Upper lobe of left lung (tissue), 6 donors: ENCODE results near the gene RNMT. TPM values are rescaled to one million over a fixed set of nuclear protein-coding genes. Genes with fewer than 3 reads are reported as not detected.

Experiments used
- ATAC-seq, 2 donors: fragments of 200-7000 bp; cut with Tn5 transposase; one replicate each; pipeline ENCODE4 v1.9.1; 2022; ENCODE audit warnings: mild to moderate bottlenecking in 2 of 2, moderate library complexity in 2 of 2; ENCODE audit not compliant: low FRiP score in 2 of 2
- DNase-seq, 2 donors: peaks; one replicate each; pipeline ENCODE4 v3.0.0-alpha.2; 2019 to 2020
- H3K27ac ChIP-seq, 4 donors: fragments of 200-600 bp; sonication (generic); one replicate each; pipeline ENCODE4 v1.5.1; 2016 to 2019
- H3K27me3 ChIP-seq, 4 donors: fragments of 200-600 bp; sonication (generic); one replicate each; pipeline ENCODE4 v1.5.1; 2017 to 2019
- H3K36me3 ChIP-seq, 4 donors: fragments of 200-600 bp; sonication (generic); one replicate each; pipeline ENCODE4 v1.5.1; 2016 to 2019
- H3K4me1 ChIP-seq, 4 donors: fragments of 200-600 bp; sonication (generic); one replicate each; pipeline ENCODE4 v1.5.1; 2018 to 2019
- H3K4me3 ChIP-seq, 4 donors: fragments of 200-600 bp; sonication (generic); one replicate each; pipeline ENCODE4 v1.5.1; 2017 to 2019; ENCODE audit warnings: mild to moderate bottlenecking in 2 of 4, moderate library complexity in 1 of 4
- H3K9me3 ChIP-seq, 4 donors: fragments of 200-600 bp; sonication (generic); one replicate each; pipeline ENCODE4 v1.5.1; 2018 to 2019
- CTCF ChIP-seq, 6 experiments: fragments of 450-650 bp in 4 of 6; fragments of 200-600 bp in 2 of 6; sonication (generic) in 2 of 6; IDR thresholded peaks; one replicate each; pipeline ENCODE4 v1.5.1; 2016 to 2019; ENCODE audit warnings: antibody characterized with exemption in 6 of 6
- EP300 ChIP-seq, 4 donors: sonication (generic); formaldehyde crosslinking; IDR thresholded peaks; one replicate each; pipeline ENCODE4 v1.5.1; 2017; ENCODE audit warnings: antibody characterized with exemption in 4 of 4, control low read depth in 2 of 4
- POLR2A ChIP-seq, 4 donors: fragments of 450-650 bp; IDR thresholded peaks; one replicate each; pipeline ENCODE4 v1.5.1; 2016 to 2017; ENCODE audit warnings: antibody characterized with exemption in 4 of 4, mild to moderate bottlenecking in 2 of 4
- POLR2AphosphoS5 ChIP-seq, 2 donors: sonication (generic); formaldehyde crosslinking; IDR thresholded peaks; one replicate each; pipeline ENCODE4 v1.5.1; 2017; ENCODE audit warnings: antibody characterized with exemption in 2 of 2
- WGBS, 2 donors: methylation state at CpG; one replicate each; pipeline ENCODE4 v1.1.5; 2017 to 2018; 5-methylcytosine and 5-hydroxymethylcytosine counted together
- total RNA-seq, 6 donors: library from RNA; depleted of rRNA in 4 of 6; stranded (reverse); fragments of >200 nt in 4 of 6; gene quantifications; one replicate each; pipeline versions ENCODE4 v1.1.0 to v1.2.1, GENCODE V29; 2016 to 2021
- donor health status: DM: no; HTN: no; CAD: no; lungs with moderate emphysema.
- donor health status: DM: no; HTN: yes; CAD: no; lungs with severe emphysema.

The RNMT gene
- total RNA-seq, 6 donors from 2014 or later: 15.4 to 29.4 (median 23.5) TPM

GRCh38 chr18:13775058-13775457 lies 48.6 kb downstream of the RNMT start:
- no peak overlapping the region for H3K27ac ChIP-seq
- DNase-seq (no peak), ATAC-seq (no peak)
- WGBS, 2 donors: 62 to 75% methylated on average over 3 of the region's 3 CpGs
- no peaks in the 10 kb centered on the region for H3K27me3 ChIP-seq
- no peaks in the 10 kb centered on the region for H3K36me3 ChIP-seq
- H3K4me1 ChIP-seq: no peaks in the 10 kb centered on the region
- H3K4me3 ChIP-seq: no peak overlapping the region
- H3K9me3 ChIP-seq: peaks cover 0 to 5% (median 2%) of the 10 kb centered on the region in 4 donors
- TF ChIP-seq CTCF (IDR thresholded peaks at IDR 0.05): no peak
- no peak for TF ChIP-seq POLR2AphosphoS5 (IDR thresholded peaks at IDR 0.05)
- no peak for TF ChIP-seq EP300 (IDR thresholded peaks at IDR 0.05)
- no peak for TF ChIP-seq POLR2A (IDR thresholded peaks at IDR 0.05)

- Histone ChIP-seq H3K4me1 (no peaks in the 10 kb centered on the region), H3K9me3 (no peaks in the 10 kb centered on the region), H3K27ac (no peak overlapping the region), H3K4me3 (no peak overlapping the region), H3K36me3 (no peaks in the 10 kb centered on the region), H3K27me3 (no peaks in the 10 kb centered on the region)
- peak in 1 of 2 donors; percentile 58 for ATAC-seq
- TF ChIP-seq POLR2A (IDR thresholded peaks at IDR 0.05) (no peak), EP300 (IDR thresholded peaks at IDR 0.05) (no peak), CTCF (IDR thresholded peaks at IDR 0.05) (no peak), POLR2AphosphoS5 (IDR thresholded peaks at IDR 0.05) (no peak)
- 66 to 71% methylated on average over 7 of the region's 7 CpGs for WGBS, 2 donors
- DNase-seq: no peak
Observed at GRCh38 chr18:13791181-13791580, 64.7 kb downstream of the RNMT start.

DNA sequence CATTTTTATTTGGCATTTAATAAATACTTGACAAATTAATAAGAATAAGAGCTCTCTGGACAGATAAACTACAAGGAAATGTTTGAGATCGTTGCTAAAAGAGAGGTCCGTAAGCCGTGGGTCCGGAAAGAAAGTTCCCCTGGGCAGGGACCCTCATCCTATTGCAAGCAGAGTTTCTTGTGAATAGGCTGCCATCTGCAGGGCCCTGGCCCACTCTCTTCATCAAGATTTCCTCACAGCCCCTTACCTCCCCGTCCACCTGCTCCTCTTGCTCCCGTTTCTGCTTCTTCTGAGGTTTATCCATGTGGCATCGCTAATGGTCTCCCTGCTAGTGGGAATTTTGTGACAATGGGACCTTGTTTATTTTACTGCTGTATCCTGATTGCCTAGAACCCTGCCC lies 67.3 kb downstream of the RNMT start:
- H3K27ac ChIP-seq: no peak overlapping the region
- no peak overlapping the region for H3K4me3 ChIP-seq
- no peak for ATAC-seq
- no peaks in the 10 kb centered on the region for H3K4me1 ChIP-seq
- no peaks in the 10 kb centered on the region for H3K36me3 ChIP-seq
- DNase-seq: no peak
- H3K9me3 ChIP-seq: no peaks in the 10 kb centered on the region
- H3K27me3 ChIP-seq: no peaks in the 10 kb centered on the region
- 28 to 40% methylated on average over 7 of the region's 7 CpGs for WGBS, 2 donors
- TF ChIP-seq EP300 (IDR thresholded peaks at IDR 0.05) (no peak), CTCF (IDR thresholded peaks at IDR 0.05) (no peak), POLR2A (IDR thresholded peaks at IDR 0.05) (no peak), POLR2AphosphoS5 (IDR thresholded peaks at IDR 0.05) (no peak)

GRCh38 chr18:13796515-13796914 lies 70.0 kb downstream of the RNMT start:
- Histone ChIP-seq H3K4me3 (no peak overlapping the region), H3K36me3 (no peaks in the 10 kb centered on the region), H3K27ac (no peak overlapping the region), H3K4me1 (peaks cover 0 to 10% (median 4%) of the 10 kb centered on the region in 4 donors), H3K27me3 (peaks cover 0 to 6% (median 0%) of the 10 kb centered on the region in 4 donors), H3K9me3 (no peaks in the 10 kb centered on the region)
- DNase-seq (peak in 1 of 2 donors; percentile 52), ATAC-seq (no peak)
- WGBS, 2 donors: 81% methylated on average over 13 to 14 of the region's 14 CpGs
- TF ChIP-seq POLR2A (IDR thresholded peaks at IDR 0.05): no peak
- no peak for TF ChIP-seq POLR2AphosphoS5 (IDR thresholded peaks at IDR 0.05)
- no peak for TF ChIP-seq CTCF (IDR thresholded peaks at IDR 0.05)
- TF ChIP-seq EP300 (IDR thresholded peaks at IDR 0.05): no peak

DNA sequence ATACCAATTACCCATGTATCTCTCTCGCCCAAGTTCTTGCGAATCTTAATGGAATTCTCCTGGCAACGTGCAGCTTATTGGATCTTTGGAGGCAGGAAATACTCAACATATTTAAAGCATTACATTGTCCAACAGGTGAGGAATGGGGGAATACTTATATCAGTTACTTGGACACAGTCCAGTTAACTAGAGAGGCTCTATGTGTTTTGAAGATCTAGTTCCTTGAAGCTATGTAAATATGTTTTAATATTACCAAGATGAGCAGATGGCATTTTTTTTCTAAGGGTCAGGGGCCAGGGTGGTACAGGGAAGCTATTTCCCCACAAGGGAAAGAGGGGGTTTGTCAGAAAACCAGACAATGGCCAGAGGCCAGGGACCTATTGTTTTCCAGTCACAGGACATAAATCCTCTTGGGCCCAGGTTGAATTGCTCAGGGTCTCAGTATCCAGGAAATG lies 70.7 kb downstream of the RNMT start:
- DNase-seq (no peak), ATAC-seq (no peak)
- 39 to 40% methylated on average over 3 of the region's 3 CpGs for WGBS, 2 donors
- no peak for TF ChIP-seq POLR2AphosphoS5 (IDR thresholded peaks at IDR 0.05)
- no peak for TF ChIP-seq CTCF (IDR thresholded peaks at IDR 0.05)
- TF ChIP-seq EP300 (IDR thresholded peaks at IDR 0.05): no peak
- TF ChIP-seq POLR2A (IDR thresholded peaks at IDR 0.05): no peak
- Histone ChIP-seq H3K27ac (no peak overlapping the region), H3K27me3 (peaks cover 0 to 6% (median 0%) of the 10 kb centered on the region in 4 donors), H3K36me3 (no peaks in the 10 kb centered on the region), H3K4me3 (no peak overlapping the region), H3K9me3 (no peaks in the 10 kb centered on the region), H3K4me1 (peaks cover 0 to 10% (median 4%) of the 10 kb centered on the region in 4 donors)
